Measurements from ENCODE around the gene MYEOV. TPM values are rescaled to one million over a fixed set of nuclear protein-coding genes. Genes with fewer than 3 reads are reported as not detected.
A peak's percentile ranks its signal among the peaks of the same experiment; 100 is the strongest.

Gene MYEOV
- total RNA-seq, 2 donors from 2014 or later: 0.12 TPM; not detected in 1

DNA sequence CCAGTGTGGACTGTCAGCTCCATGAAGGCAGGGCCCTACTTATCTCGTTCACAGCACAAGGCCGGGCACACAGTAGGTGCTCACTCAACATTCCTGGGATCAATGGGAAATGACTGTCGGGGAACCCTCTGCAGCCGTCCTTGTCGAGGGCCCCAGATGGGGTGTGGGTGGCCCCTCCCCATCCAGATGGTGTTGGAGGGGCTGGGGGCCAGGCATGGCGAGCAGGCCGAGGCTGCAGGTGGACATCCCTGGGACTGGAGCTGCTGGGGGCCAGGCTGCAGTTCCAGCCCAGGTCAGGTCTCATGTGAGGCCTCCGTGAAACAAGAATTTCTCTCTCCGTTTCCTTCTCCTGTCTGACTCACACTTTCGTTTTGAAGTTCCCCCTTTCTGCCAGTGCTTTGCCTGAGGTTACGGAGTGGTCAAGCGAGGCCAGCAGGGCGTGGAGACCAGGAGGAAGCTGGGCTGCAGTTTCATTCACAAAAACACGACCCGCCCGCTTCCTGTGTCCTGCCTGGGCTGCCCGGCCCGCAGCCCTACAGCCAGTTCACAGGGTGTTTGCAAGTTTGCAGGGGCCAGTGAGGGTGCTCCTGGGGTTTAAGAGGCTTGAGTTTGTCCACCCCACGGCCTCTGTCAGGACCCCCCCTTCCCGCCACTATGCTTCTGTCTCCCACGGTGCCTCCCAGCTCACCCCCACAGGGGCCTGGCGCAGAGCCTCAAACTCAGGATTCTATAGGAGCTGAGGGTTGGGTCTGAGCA is 4.5 kb downstream of the MYEOV start:
- Histone ChIP-seq H3K27ac (peak overlapping the region; percentile 72 to 84), H3K36me3 (no peaks in the 10 kb centered on the region), H3K9me3 (no peaks in the 10 kb centered on the region), H3K4me1 (peaks cover 0 to 69% of the 10 kb centered on the region in 2 donors), H3K4me3 (peak overlapping the region in 1 of 2 donors; percentile 26), H3K27me3 (no peaks in the 10 kb centered on the region)
- TF ChIP-seq, protein P1, sequence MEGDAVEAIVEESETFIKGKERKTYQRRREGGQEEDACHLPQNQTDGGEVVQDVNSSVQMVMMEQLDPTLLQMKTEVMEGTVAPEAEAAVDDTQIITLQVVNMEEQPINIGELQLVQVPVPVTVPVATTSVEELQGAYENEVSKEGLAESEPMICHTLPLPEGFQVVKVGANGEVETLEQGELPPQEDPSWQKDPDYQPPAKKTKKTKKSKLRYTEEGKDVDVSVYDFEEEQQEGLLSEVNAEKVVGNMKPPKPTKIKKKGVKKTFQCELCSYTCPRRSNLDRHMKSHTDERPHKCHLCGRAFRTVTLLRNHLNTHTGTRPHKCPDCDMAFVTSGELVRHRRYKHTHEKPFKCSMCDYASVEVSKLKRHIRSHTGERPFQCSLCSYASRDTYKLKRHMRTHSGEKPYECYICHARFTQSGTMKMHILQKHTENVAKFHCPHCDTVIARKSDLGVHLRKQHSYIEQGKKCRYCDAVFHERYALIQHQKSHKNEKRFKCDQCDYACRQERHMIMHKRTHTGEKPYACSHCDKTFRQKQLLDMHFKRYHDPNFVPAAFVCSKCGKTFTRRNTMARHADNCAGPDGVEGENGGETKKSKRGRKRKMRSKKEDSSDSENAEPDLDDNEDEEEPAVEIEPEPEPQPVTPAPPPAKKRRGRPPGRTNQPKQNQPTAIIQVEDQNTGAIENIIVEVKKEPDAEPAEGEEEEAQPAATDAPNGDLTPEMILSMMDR (IDR thresholded peaks at IDR 0.05): no peak
- peak; percentile 93 for DNase-seq (ENCODE audit: low spot score)

DNA sequence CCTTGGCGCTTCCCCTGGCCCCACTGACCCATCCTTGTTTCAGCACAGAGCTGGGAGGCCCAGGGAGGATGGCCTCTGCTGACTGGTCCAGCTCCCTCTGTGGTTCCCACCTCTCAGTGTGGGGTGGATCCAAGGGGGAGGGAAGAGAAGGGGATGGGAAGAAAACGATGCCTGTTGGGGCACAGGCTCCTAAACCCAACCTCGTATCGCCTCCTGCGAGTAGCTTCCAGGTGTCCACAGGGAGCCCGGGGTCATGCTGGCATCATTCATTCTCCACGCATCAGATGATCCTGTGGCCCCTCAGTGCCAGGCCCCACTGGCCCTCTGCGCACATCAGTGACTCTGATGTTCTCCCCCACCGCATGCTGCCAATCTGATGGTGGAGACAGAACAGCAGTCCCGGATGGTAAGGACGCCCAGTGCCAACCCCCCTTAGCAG is 5.1 kb downstream of the MYEOV start:
- H3K36me3 ChIP-seq: no peaks in the 10 kb centered on the region
- peaks cover 0 to 63% of the 10 kb centered on the region in 2 donors for H3K4me1 ChIP-seq
- H3K27me3 ChIP-seq: no peaks in the 10 kb centered on the region
- no peak overlapping the region for H3K4me3 ChIP-seq
- TF ChIP-seq, protein P1 (IDR thresholded peaks at IDR 0.05): no peak
- no peak for DNase-seq (ENCODE audit: low spot score)
- no peaks in the 10 kb centered on the region for H3K9me3 ChIP-seq
- H3K27ac ChIP-seq: peak overlapping the region; percentile 72 to 84

DNA sequence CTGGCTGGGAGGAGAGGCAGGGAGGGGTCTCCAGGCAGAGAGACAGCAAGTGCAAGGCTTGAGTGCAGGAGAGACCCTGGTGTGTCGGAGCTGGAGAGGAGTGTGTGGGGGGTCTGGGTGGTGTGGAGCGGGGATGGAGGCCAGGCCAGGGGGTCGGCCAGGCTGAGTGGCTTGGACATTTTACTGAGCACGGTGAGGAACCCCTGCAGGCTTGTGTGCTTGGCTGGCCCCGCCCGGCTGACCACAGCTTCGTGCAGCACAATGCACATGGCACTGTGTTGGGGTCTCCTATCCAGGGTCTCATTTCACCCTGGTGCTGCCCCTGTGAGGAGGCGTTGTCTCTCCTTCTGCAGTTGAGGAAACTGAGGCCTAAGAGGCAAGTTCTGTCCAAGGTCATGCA is 5.6 kb downstream of the MYEOV start:
- peak overlapping the region in 1 of 2 donors; percentile 0 for H3K27ac ChIP-seq
- H3K4me3 ChIP-seq: no peak overlapping the region
- no peaks in the 10 kb centered on the region for H3K27me3 ChIP-seq
- no peaks in the 10 kb centered on the region for H3K36me3 ChIP-seq
- no peak for DNase-seq (ENCODE audit: low spot score)
- H3K4me1 ChIP-seq: peaks cover 0 to 62% of the 10 kb centered on the region in 2 donors
- no peaks in the 10 kb centered on the region for H3K9me3 ChIP-seq
- TF ChIP-seq, protein P1 (IDR thresholded peaks at IDR 0.05): no peak

DNA sequence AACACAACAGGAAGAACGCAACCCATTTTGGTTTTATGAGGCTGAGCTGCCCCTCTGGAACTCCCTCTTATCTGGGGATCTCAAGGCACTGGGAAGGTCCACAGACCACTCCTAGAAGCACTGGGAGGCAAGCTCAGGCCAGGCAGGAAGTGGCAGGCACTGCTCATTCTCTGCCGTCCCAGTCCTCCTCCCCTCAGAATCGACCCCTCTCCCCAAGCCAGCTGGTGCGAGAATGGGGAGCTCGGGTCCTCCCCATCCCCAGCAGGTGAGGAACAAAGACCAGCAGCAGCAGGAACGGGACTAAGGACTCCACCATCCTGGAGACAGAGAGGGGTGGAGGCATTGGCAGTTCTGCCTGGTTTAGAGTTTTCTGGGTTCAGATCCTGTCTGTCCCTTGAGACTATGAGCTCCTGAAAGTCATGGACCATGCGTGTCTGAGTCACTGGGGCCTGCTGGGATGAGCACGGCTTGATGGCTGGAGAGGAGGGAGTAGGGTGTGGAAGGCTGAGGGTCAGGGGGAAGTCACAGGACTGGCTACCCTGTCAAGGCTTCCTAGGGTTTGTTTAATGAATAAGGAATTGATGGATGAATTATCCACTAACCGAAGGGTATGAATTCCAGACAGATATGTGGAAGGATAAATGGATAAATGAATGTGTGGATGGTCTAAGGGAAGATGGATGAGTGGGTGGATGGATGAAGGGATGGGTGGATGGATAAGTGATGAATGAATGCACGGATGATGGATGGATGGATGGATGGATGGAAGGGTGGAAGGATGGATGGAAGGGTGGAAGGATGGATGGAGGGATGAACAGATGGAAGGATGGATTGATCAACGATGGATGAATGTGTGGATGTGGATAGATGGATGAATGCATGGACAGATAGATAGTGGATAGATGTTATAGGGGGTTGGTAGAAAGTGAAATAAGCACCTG is 6.4 kb downstream of the MYEOV start:
- no peak for DNase-seq (ENCODE audit: low spot score)
- peak overlapping the region in 1 of 2 donors; percentile 0 for H3K27ac ChIP-seq

DNA sequence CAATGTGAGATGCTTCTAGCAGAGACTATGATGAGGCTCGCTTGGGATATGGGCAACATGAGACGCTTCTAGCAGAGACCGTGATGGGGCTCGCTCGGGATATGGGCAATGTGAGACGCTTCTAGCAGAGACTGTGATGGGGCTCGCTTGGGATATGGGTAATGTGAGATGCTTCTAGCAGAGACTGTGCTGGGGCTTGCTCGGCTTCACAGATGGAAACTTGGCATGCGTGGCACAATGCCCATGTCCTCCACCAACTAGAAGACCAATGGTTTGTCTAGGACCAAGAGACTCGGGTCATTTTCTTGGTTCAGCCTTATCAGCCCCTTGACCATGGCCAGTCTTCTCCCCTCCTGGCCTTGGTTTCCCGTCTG is 7.1 kb downstream of the MYEOV start:
- peak overlapping the region in 1 of 2 donors; percentile 0 for H3K27ac ChIP-seq
- TF ChIP-seq, protein P1 (IDR thresholded peaks at IDR 0.05): no peak
- DNase-seq (ENCODE audit: low spot score): no peak

More for the DNA sequence above, 6.4 kb downstream of the MYEOV start:
- H3K36me3 ChIP-seq: no peaks in the 10 kb centered on the region
- peaks cover 0 to 62% of the 10 kb centered on the region in 2 donors for H3K4me1 ChIP-seq
- H3K27me3 ChIP-seq: no peaks in the 10 kb centered on the region
- H3K9me3 ChIP-seq: no peaks in the 10 kb centered on the region
- TF ChIP-seq, protein P1 (IDR thresholded peaks at IDR 0.05): no peak
- H3K4me3 ChIP-seq: no peak overlapping the region

More for the DNA sequence above, 7.1 kb downstream of the MYEOV start:
- Histone ChIP-seq H3K9me3 (no peaks in the 10 kb centered on the region), H3K36me3 (no peaks in the 10 kb centered on the region), H3K4me1 (peaks cover 0 to 63% of the 10 kb centered on the region in 2 donors), H3K27me3 (no peaks in the 10 kb centered on the region), H3K4me3 (no peak overlapping the region)
